Liver (tissue), 2 donors: ENCODE results near the gene UBE2S.

Experiments used
- CTCF ChIP-seq: fragments of 150-350 bp; IDR thresholded peaks from 2 replicates; pipeline ENCODE4 v1.5.1; 2017; ENCODE audit warnings: improper control_type of control experiment, low read depth, low read length; ENCODE audit not compliant: missing input control
- FOXA1 ChIP-seq: IDR thresholded peaks from 2 replicates; pipeline ENCODE4 v1.6.1; 2016; ENCODE audit warnings: antibody characterized with exemption
- donor health status: healthy.

DNA sequence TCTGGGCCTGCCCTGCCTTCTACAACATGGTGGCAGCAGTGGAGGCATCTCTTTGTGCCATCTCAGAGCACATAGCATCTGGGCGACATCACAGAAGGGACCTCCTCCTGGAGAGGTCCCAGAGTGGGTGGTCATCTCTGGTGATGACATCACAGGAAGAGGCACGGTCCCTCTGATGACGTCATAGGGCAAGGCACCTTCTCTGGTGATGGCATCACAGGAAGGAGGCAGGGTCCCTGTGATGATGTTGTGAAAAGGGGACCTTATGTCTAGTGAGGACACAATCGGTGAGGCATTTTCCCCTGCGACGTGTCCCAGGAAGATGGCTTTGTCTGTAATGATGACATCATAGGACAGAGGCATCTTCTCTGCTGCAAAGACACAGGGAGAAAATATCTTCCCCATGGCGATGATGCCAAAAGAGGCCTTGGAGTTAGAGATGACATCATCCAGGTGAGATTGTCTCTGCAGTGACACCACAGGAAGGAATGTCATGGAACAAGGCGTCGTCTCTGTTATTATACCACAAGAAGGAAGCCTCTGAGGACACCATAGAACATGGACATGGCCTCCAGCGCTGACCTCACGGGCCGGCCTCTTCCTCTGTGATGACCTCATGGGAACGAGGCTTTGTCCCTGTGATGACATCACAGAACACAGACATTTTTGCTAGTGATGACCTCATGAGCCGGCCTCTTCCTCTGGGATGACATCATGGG, 24.8 kb upstream of the UBE2S start:
- TF ChIP-seq CTCF (no peak), FOXA1 (no peak)
